NCI-H146 treated with DMSO at 0.1 percent for 48 hours (cell line): ENCODE data around the gene DNMT3A.

Experiments
- DNase-seq: peaks from one replicate; lab custom pipeline; 2025; ENCODE audit not compliant: unreplicated experiment; lab: John Stamatoyannopoulos, UW

The DNMT3A gene

GRCh38 chr2:25307949-25308557 lies 33.7 kb downstream of the DNMT3A start:
- no peak for DNase-seq

GRCh38 chr2:25306777-25307368 lies 34.9 kb downstream of the DNMT3A start:
- no peak for DNase-seq

GRCh38 chr2:25305775-25306174 lies 36.0 kb downstream of the DNMT3A start:
- DNase-seq, result no peak

GRCh38 chr2:25304826-25305596 lies 36.7 kb downstream of the DNMT3A start:
- no peak for DNase-seq

- no peak for DNase-seq
Observed at GRCh38 chr2:25304321-25304720, 37.4 kb downstream of the DNMT3A start.

- DNase-seq, result no peak
Observed at GRCh38 chr2:25303633-25304236, 38.0 kb downstream of the DNMT3A start.

GRCh38 chr2:25302758-25303375 lies 38.9 kb downstream of the DNMT3A start:
- no peak for DNase-seq

- DNase-seq, result no peak
Observed at GRCh38 chr2:25301453-25302352, 40.0 kb downstream of the DNMT3A start.

GRCh38 chr2:25300001-25300400 lies 41.7 kb downstream of the DNMT3A start:
- DNase-seq, result no peak

GRCh38 chr2:25298776-25299431 lies 42.8 kb downstream of the DNMT3A start:
- DNase-seq, result no peak

GRCh38 chr2:25297738-25298137 lies 44.0 kb downstream of the DNMT3A start:
- no peak for DNase-seq

- no peak for DNase-seq
Observed at GRCh38 chr2:25295621-25296020, 46.1 kb downstream of the DNMT3A start.

GRCh38 chr2:25294573-25295462 lies 46.9 kb downstream of the DNMT3A start:
- DNase-seq, result peak; percentile 64

GRCh38 chr2:25293958-25294562 lies 47.7 kb downstream of the DNMT3A start:
- DNase-seq, result no peak

GRCh38 chr2:25293145-25293544 lies 48.6 kb downstream of the DNMT3A start:
- no peak for DNase-seq

- DNase-seq, result no peak
Observed at GRCh38 chr2:25292408-25292807, 49.3 kb downstream of the DNMT3A start.

GRCh38 chr2:25290811-25291495 lies 50.8 kb downstream of the DNMT3A start:
- DNase-seq, result no peak
